DOHH2 (cell line): ENCODE results near the gene DBNDD1.

Experiments
- H3F3A ChIP-seq: fragments of 200-600 bp; sonication (generic), shearing (Covaris generic); 2 replicates; pipeline ENCODE4 v1.6.0; 2016; ENCODE audit warnings: antibody characterized with exemption, mild to moderate bottlenecking; ENCODE audit not compliant: control insufficient read depth, insufficient read depth
- H3K27ac ChIP-seq: fragments of 200-600 bp; sonication (generic); 2 replicates; pipeline ENCODE4 v1.5.1; 2014; ENCODE audit warnings: low read depth, mild to moderate bottlenecking, low read length, moderate library complexity
- H3K27me3 ChIP-seq: fragments of 200-600 bp; sonication (generic); 2 replicates; pipeline ENCODE4 v1.6.1; 2014; ENCODE audit warnings: mild to moderate bottlenecking, low read length, mixed read lengths; ENCODE audit not compliant: control insufficient read depth
- H3K36me3 ChIP-seq: fragments of 200-600 bp; sonication (generic); 2 replicates; pipeline ENCODE4 v1.6.1; 2014; ENCODE audit warnings: mild to moderate bottlenecking, low read length, moderate library complexity, mixed read lengths; ENCODE audit not compliant: control insufficient read depth
- H3K4me1 ChIP-seq: fragments of 200-600 bp; sonication (generic); 2 replicates; pipeline ENCODE4 v1.6.1; 2014; ENCODE audit warnings: mild to moderate bottlenecking, low read length, mixed read lengths; ENCODE audit not compliant: control insufficient read depth
- H3K4me2 ChIP-seq: fragments of 200-600 bp; sonication (generic); 2 replicates; pipeline ENCODE4 v1.6.0; 2014; ENCODE audit warnings: mild to moderate bottlenecking, low read length, moderate library complexity
- H3K4me3 ChIP-seq: fragments of 200-600 bp; sonication (generic); 2 replicates; pipeline ENCODE4 v1.5.1; 2014; ENCODE audit warnings: mild to moderate bottlenecking, low read length, mixed read lengths
- H3K79me2 ChIP-seq: fragments of 200-600 bp; sonication (generic); 2 replicates; pipeline ENCODE4 v1.6.1; 2014; ENCODE audit warnings: mild to moderate bottlenecking, low read length, mixed read lengths; ENCODE audit not compliant: control insufficient read depth
- H3K9me2 ChIP-seq: fragments of 200-600 bp; sonication (generic); replicated peaks from 2 replicates; pipeline ENCODE4 v1.6.1; 2014; ENCODE audit warnings: mild to moderate bottlenecking, low read length, mixed read lengths; ENCODE audit not compliant: control insufficient read depth
- H3K9me3 ChIP-seq: fragments of 200-600 bp; sonication (generic); 2 replicates; pipeline ENCODE4 v1.6.1; 2014; ENCODE audit warnings: antibody characterized with exemption, low read length, mixed read lengths; ENCODE audit not compliant: control insufficient read depth, insufficient read depth
- H4K20me1 ChIP-seq: fragments of 200-600 bp; sonication (generic); 2 replicates; pipeline ENCODE4 v1.6.0; 2014; ENCODE audit warnings: low read depth, mild to moderate bottlenecking, antibody characterized with exemption, low read length, moderate library complexity; ENCODE audit not compliant: control insufficient read depth, insufficient read depth
- CTCF ChIP-seq: fragments of 200-600 bp; sonication (generic); IDR thresholded peaks from one replicate; pipeline ENCODE4 v1.5.1; 2014; ENCODE audit warnings: antibody characterized with exemption, mild to moderate bottlenecking, low read depth, low read length; ENCODE audit not compliant: poor library complexity, severe bottlenecking
- EZH2phosphoT487 ChIP-seq: fragments of 200-600 bp; sonication (generic); IDR thresholded peaks from 2 replicates; pipeline ENCODE4 v1.6.1; 2017; ENCODE audit warnings: borderline replicate concordance, mild to moderate bottlenecking, antibody characterized with exemption, low read length, moderate library complexity, mixed read lengths

Gene DBNDD1

GRCh38 chr16:90031931-90032673, 12.8 kb upstream of the DBNDD1 start:
- no peak overlapping the region for H3K4me2 ChIP-seq
- H4K20me1 ChIP-seq: no peaks in the 10 kb centered on the region
- H3K27me3 ChIP-seq: peaks cover 17% of the 10 kb centered on the region
- TF ChIP-seq CTCF: no peak
- no peak for TF ChIP-seq EZH2phosphoT487
- H3K36me3 ChIP-seq: no peaks in the 10 kb centered on the region
- H3K4me1 ChIP-seq: no peaks in the 10 kb centered on the region
- H3K4me3 ChIP-seq: no peak overlapping the region
- no peaks in the 10 kb centered on the region for H3F3A ChIP-seq
- H3K9me3 ChIP-seq: peaks cover 7% of the 10 kb centered on the region; the same call in 1 of the 2 replicates
- no peaks in the 10 kb centered on the region for H3K9me2 ChIP-seq
- H3K79me2 ChIP-seq: no peaks in the 10 kb centered on the region
- no peak overlapping the region for H3K27ac ChIP-seq

- Histone ChIP-seq H3K4me2 (no peak overlapping the region), H3F3A (no peaks in the 10 kb centered on the region), H3K36me3 (no peaks in the 10 kb centered on the region), H4K20me1 (no peaks in the 10 kb centered on the region), H3K27me3 (peaks cover 14% of the 10 kb centered on the region), H3K4me3 (no peak overlapping the region), H3K79me2 (no peaks in the 10 kb centered on the region), H3K4me1 (peaks cover 1% of the 10 kb centered on the region), H3K27ac (no peak overlapping the region), H3K9me3 (peaks cover 7% of the 10 kb centered on the region; the same call in 1 of the 2 replicates), H3K9me2 (no peaks in the 10 kb centered on the region)
- TF ChIP-seq CTCF (no peak), EZH2phosphoT487 (no peak)
Measured at GRCh38 chr16:90031186-90031930, 12.1 kb upstream of the DBNDD1 start.

DNA sequence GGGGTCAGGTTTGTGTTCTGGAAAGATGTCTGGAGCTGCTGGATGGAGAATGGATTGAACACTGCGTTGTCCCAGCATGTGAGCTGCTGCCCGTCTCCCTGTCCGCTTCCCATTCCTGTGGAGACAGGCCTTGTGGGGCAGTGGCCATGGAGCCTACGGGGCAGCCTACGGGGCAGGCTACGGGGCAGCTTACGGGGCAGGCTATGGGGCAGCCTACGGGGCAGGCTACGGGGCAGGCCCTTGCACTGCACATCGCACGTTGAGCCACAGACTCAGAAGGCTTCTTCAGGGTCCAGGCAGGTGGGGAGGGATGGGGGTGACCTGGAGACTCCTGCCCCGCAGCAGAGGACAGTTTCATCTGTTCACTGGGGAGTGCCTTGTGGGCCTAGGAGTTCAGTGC, 9.7 kb upstream of the DBNDD1 start:
- Histone ChIP-seq H3K9me2 (no peaks in the 10 kb centered on the region), H3K4me2 (no peak overlapping the region), H4K20me1 (no peaks in the 10 kb centered on the region), H3K4me3 (no peak overlapping the region), H3K36me3 (no peaks in the 10 kb centered on the region), H3K4me1 (peaks cover 7% of the 10 kb centered on the region), H3K79me2 (no peaks in the 10 kb centered on the region), H3K27me3 (peaks cover 21% of the 10 kb centered on the region), H3F3A (no peaks in the 10 kb centered on the region), H3K27ac (no peak overlapping the region), H3K9me3 (peaks cover 7% of the 10 kb centered on the region; the same call in 1 of the 2 replicates)
- TF ChIP-seq EZH2phosphoT487: no peak

DNA sequence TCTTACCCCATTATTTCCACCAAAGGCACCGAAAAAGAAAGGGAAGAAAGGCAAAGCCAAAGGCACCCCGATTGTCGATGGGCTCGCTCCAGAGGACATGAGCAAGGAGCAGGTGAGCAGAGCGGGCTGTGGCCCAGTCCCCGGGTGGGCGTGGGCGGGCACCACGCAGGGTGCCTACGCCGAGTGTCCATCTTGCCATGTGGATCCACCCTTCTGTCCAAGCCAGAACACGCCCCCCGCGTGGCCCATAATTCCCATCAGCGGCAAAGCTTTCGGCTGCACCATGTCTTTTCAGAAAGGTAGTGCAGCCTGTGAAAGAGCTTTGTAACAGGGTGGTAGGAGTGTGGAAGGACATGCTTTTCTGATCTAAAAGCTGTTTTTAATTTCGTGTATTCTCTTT, 8.4 kb upstream of the DBNDD1 start:
- Histone ChIP-seq H3K4me1 (peaks cover 7% of the 10 kb centered on the region), H3K27me3 (peaks cover 33% of the 10 kb centered on the region), H3K4me3 (no peak overlapping the region), H4K20me1 (no peaks in the 10 kb centered on the region), H3K9me2 (no peaks in the 10 kb centered on the region), H3K36me3 (no peaks in the 10 kb centered on the region), H3K4me2 (no peak overlapping the region), H3F3A (no peaks in the 10 kb centered on the region), H3K27ac (no peak overlapping the region), H3K9me3 (peaks cover 7% of the 10 kb centered on the region; the same call in 1 of the 2 replicates), H3K79me2 (no peaks in the 10 kb centered on the region)
- TF ChIP-seq EZH2phosphoT487 (no peak), CTCF (no peak)
